ENCODE results near the gene SERP2. TPM values are rescaled to one million over a fixed set of nuclear protein-coding genes. Genes with fewer than 3 reads are reported as not detected.

SERP2 gene
- total and polyA plus RNA-seq, 9 of the 15 experiments (the other 6 are each of a cell fraction or from before 2014, with no cell fraction given): 0.13 TPM; not detected in 8

DNA sequence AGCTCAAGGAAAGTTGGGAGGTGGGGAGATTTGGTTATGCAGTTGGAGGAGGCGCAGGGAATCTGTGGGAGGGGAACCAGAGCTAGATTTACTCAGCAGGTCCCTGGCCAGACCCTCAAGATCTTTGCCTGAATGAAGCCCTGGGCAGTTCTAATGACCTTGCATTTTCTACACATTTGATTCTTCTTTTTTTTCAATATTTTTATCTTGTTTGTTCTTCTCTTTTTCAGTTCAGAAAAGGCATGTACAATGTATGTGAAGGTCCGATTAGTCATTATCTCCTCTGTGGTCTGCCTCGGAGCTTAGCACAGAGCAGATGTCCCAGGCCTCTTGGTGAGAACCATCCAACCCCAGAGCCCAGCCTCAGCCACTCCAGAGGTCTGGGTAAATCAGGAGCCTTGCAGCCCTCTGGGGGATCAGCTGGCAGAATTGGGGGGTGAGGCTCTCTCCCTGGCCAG, 24.2 kb downstream of the SERP2 start (continued):
- TF ChIP-seq HEY1 (CRISPR knock-in tag; IDR thresholded peaks at IDR 0.05; ENCODE audit: borderline replicate concordance): no peak
- no peak for TF ChIP-seq NR1H2 (CRISPR knock-in tag; IDR thresholded peaks at IDR 0.05)
- TF ChIP-seq BCLAF1 (IDR thresholded peaks at IDR 0.05; ENCODE audit: borderline replicate concordance in 1 of 2, control insufficient read depth in 1 of 2, low read depth in 2 of 2, low read length in 1 of 2): no peak
- TF ChIP-seq ZNF146 (CRISPR knock-in tag; IDR thresholded peaks at IDR 0.05; ENCODE audit: unreplicated experiment): no peak
- TF ChIP-seq NFE2 (IDR thresholded peaks at IDR 0.05; ENCODE audit: low read depth): peak; percentile 66
- TF ChIP-seq ZNF668 (CRISPR knock-in tag; IDR thresholded peaks at IDR 0.05): no peak
- no peak for TF ChIP-seq SFPQ (IDR thresholded peaks at IDR 0.05; ENCODE audit: low read depth, low read length)
- TF ChIP-seq HIVEP1 (CRISPR knock-in tag; IDR thresholded peaks at IDR 0.05): no peak
- TF ChIP-seq BRCA1 (IDR thresholded peaks at IDR 0.05): no peak
- no peak for TF ChIP-seq BRCA1 (CRISPR knock-in tag; IDR thresholded peaks at IDR 0.05)
- TF ChIP-seq, protein P1, sequence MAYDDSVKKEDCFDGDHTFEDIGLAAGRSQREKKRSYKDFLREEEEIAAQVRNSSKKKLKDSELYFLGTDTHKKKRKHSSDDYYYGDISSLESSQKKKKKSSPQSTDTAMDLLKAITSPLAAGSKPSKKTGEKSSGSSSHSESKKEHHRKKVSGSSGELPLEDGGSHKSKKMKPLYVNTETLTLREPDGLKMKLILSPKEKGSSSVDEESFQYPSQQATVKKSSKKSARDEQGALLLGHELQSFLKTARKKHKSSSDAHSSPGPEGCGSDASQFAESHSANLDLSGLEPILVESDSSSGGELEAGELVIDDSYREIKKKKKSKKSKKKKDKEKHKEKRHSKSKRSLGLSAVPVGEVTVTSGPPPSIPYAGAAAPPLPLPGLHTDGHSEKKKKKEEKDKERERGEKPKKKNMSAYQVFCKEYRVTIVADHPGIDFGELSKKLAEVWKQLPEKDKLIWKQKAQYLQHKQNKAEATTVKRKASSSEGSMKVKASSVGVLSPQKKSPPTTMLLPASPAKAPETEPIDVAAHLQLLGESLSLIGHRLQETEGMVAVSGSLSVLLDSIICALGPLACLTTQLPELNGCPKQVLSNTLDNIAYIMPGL (CRISPR knock-in tag; IDR thresholded peaks at IDR 0.05): no peak
- no peak for TF ChIP-seq RBM34 (IDR thresholded peaks at IDR 0.05; ENCODE audit: borderline replicate concordance, insufficient read depth, low read length)
- TF ChIP-seq SOX6 (IDR thresholded peaks at IDR 0.05): peak; percentile 88
- no peak for TF ChIP-seq XRCC4 (IDR thresholded peaks at IDR 0.05; ENCODE audit: extremely low read depth, insufficient read depth, insufficient read length)
- TF ChIP-seq, protein P2, sequence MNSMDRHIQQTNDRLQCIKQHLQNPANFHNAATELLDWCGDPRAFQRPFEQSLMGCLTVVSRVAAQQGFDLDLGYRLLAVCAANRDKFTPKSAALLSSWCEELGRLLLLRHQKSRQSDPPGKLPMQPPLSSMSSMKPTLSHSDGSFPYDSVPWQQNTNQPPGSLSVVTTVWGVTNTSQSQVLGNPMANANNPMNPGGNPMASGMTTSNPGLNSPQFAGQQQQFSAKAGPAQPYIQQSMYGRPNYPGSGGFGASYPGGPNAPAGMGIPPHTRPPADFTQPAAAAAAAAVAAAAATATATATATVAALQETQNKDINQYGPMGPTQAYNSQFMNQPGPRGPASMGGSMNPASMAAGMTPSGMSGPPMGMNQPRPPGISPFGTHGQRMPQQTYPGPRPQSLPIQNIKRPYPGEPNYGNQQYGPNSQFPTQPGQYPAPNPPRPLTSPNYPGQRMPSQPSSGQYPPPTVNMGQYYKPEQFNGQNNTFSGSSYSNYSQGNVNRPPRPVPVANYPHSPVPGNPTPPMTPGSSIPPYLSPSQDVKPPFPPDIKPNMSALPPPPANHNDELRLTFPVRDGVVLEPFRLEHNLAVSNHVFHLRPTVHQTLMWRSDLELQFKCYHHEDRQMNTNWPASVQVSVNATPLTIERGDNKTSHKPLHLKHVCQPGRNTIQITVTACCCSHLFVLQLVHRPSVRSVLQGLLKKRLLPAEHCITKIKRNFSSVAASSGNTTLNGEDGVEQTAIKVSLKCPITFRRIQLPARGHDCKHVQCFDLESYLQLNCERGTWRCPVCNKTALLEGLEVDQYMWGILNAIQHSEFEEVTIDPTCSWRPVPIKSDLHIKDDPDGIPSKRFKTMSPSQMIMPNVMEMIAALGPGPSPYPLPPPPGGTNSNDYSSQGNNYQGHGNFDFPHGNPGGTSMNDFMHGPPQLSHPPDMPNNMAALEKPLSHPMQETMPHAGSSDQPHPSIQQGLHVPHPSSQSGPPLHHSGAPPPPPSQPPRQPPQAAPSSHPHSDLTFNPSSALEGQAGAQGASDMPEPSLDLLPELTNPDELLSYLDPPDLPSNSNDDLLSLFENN (IDR thresholded peaks at IDR 0.05; ENCODE audit: low read depth in 2 of 2, low read length in 2 of 2): peak in 1 of 2 experiments; percentile 89; a peak in 2 of 4 replicates
- no peak for TF ChIP-seq ZNF699 (CRISPR knock-in tag; IDR thresholded peaks at IDR 0.05; ENCODE audit: insufficient replicate concordance)
- TF ChIP-seq RFX5 (IDR thresholded peaks at IDR 0.05; ENCODE audit: low read depth, low read length): no peak
- TF ChIP-seq PHF21A (IDR thresholded peaks at IDR 0.05; ENCODE audit: borderline replicate concordance, low read depth): peak; percentile 35; the same call in 1 of the 2 replicates

All from K562 (cell line).